Measurements from ENCODE around the gene DNHD1. TPM values are rescaled to one million over a fixed set of nuclear protein-coding genes. Genes with fewer than 3 reads are reported as not detected.

The DNHD1 gene
- total and polyA plus RNA-seq, 9 of the 15 experiments (the other 6 are each of a cell fraction or from before 2014, with no cell fraction given) = 0.82 to 9.7 (median 3.8) TPM

GRCh38 chr11:6612213-6613041 is 115.3 kb downstream of the DNHD1 start, which contains the start of gene TAF10 (continued):
- TF ChIP-seq UBTF (IDR thresholded peaks at IDR 0.05; ENCODE audit: borderline replicate concordance in 1 of 2, low read depth in 2 of 2, low read length in 2 of 2) = peak in 1 of 2 experiments; percentile 23; a peak in 1 of 4 replicates
- TF ChIP-seq ZFX (CRISPR knock-in tag; IDR thresholded peaks at IDR 0.05) = peak; percentile 12; the same call in 1 of the 2 replicates
- no peak for TF ChIP-seq ZNF282 (CRISPR knock-in tag; IDR thresholded peaks at IDR 0.05)
- TF ChIP-seq PHB2 (IDR thresholded peaks at IDR 0.05; ENCODE audit: low read depth) = no peak
- TF ChIP-seq POLR2A (conservative IDR thresholded peaks at IDR 0.05) = peak; percentile 96
- TF ChIP-seq ZNF324 (CRISPR knock-in tag; IDR thresholded peaks at IDR 0.05) = no peak; the same call in 1 of the 2 replicates
- no peak; the same call in 1 of the 2 replicates for TF ChIP-seq ATF6 (CRISPR knock-in tag; IDR thresholded peaks at IDR 0.05)
- no peak for TF ChIP-seq ATF2 (CRISPR knock-in tag; IDR thresholded peaks at IDR 0.05)
- peak; percentile 44; the same call in 1 of the 2 replicates for TF ChIP-seq ZC3H4 (CRISPR knock-in tag; IDR thresholded peaks at IDR 0.05; ENCODE audit: borderline replicate concordance)
